SK-N-DZ (cell line): ENCODE data around the gene NR6A1.

Experiments
- DNase-seq: peaks from one replicate; pipeline ENCODE4 v3.0.0-alpha.2; 2015; ENCODE audit warnings: low spot score

The NR6A1 gene

DNA sequence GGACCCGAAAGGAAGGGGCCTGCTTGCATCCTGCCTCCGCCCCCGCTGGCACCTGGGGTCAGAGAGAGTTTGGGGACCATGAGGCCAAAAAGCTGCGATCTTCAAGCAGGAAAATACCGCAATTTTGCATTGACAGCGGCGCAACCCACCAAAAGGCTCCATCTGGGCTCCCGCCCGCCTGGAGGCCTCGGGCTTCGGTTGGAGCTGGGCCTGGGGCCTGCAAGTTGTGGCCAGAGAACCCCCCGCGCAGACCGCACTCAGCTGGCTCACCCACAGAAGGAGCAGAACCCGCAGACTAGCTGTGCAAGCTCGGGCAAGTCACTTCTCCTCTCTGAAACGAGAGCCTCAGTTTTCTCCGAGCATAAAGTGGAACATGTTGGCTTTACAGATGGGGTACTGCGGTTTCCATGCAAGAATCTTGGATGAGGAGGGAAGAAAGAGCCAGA lies 265.2 kb downstream of the NR6A1 start:
- no peak for DNase-seq

DNA sequence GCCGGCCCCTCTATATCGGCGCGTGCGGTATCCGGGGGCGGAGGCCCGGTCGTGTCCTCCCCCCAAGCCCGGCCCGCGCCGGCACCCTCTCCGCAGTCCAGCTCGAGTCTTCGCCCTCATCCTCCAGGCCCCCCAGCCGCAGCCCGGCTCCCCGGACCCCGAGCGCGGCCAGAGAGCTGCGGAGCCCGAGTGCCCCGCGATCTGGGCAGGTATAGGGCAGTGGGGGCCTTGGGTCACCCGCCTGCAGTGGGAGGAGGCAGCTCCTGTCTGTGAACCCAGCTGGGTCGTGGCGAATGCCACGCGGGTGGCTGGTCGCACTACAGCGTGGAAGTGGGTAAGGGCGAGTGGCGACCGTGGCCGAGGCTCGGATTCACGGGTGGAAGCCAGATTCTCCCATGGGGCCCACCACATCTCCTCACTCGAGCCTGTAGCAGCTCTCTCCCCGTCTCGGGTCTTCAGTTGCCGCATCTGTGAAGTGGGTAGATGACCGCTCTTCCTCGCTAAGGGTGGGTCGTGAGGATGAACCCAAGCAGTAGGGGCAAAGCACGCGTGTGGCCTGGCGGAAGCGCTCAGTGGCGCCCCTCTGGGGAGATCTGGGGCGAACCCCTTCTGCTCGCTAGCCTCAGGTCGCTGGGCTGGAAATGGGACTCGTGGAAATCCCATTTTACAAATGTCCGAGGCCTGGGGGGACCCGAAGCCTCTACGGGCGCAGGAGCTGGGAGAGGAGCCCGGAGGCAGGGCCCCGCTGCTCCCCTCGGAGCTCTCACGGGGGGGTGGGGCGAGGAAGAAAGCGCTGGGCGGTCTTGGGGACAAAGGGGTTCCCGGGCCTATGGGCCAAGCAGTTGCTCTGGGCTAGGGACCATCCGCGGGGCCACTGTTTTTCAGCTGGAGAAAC lies 265.9 kb downstream of the NR6A1 start:
- no peak for DNase-seq

DNA sequence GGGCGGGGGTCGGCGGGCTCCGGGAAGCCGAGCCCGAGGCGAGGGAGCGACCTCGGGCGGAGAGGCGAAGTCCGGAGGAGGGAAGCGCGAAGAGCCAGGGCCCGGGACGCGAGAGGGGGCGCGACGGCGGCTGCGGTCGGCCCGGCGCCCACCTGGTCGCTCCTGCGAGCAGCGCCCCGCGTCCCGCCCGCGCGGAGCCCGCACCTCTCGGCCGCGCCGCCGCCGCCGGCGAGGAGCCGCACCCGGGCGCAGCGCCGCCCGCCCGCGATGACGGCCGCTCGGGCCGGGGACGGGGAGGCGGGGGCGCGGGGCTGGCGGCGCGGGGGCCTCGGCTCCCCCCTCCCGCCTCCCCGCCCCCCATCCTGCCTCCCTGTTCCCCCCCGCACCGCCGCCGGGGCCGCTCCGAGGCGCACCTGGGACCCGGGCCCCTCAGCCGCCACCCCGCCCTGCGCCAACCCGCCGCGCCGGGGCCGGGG lies 266.5 kb downstream of the NR6A1 start:
- no peak for DNase-seq

DNA sequence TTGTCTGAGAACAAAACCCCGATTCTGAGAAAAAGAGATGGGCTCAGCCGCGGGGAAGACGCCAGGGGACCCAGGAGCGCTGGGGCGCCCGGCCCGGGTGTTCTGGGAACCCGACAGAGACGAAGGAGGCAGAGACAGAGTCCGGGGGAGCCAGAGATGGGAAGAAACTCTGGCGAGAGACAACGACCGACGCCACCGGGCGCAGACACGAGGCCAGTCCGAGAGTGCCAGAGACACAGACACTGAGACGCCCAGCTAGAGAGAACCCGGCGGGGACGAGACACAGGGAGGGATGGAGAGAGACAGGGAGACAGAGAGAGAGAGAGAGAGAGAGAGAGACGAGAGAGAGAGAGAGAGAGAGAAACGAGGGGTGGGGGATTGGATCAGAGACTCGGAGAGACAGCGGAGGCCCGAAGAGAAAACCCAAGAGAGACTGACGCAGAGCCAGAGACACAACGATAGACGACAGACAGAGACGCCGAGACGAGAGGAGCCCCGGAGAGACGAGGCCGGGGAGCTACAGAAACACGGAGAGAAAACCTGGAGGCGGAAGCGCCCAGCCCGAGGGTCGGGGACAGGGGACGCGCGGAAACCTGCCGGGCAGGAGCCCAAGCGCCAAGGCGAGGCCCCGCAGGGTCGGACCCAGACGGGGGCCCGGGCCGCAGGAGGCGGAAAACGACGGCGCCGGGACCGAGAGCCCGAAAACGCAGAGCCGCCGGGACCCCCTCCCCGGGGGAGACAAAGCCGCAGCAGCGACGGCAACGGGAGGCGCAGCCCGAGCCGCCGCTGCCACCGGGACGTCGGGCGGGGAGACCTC lies 267.2 kb downstream of the NR6A1 start:
- DNase-seq, result no peak

DNA sequence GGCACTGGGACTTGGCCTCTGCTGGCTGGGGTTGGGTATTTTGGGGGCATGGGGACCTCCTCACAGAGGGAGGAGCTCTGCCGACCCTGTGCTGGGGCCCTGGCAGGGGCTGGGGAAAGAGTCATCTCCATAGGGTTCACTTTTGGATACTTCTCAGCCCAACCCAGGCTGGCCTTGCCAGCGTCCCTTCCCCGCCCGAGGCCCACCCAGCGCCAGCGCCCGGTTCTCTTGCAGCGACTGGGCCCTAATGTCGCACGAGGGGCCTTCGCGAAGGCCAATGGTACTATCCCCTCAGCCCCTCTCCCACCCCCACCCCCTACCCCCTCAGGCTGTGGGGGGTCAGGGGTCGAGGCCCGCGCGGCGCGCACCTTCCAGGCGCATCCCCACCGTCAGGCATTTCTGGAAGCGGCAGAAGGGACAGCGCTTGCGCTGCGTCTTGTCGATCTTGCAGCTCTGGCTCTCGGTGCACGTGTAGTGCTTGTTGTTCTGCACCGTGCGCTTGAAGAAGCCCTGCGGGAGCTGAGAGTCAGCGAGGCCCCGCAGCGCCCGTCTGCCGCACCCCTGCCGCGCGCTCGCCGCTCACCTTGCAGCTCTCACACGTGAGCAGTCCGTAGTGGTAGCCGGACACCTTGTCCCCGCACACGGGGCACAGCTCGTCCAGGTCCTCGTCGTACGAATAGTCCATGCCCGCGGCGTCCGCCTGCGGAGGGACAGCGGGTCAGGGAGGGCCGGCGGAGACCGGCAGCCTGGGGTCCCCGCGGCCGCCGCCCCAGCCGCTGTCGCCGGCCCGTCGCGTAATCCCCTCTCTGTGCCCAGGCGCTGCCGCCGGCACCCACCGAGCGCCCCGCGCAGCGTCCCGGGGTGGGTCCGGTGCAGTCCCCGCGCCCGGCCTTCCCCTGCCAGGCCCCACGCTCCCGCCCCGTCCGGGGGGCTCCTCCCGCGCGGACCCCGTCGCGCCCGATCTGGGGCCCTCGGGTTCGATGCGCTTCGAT lies 268.1 kb downstream of the NR6A1 start:
- DNase-seq, result no peak

DNA sequence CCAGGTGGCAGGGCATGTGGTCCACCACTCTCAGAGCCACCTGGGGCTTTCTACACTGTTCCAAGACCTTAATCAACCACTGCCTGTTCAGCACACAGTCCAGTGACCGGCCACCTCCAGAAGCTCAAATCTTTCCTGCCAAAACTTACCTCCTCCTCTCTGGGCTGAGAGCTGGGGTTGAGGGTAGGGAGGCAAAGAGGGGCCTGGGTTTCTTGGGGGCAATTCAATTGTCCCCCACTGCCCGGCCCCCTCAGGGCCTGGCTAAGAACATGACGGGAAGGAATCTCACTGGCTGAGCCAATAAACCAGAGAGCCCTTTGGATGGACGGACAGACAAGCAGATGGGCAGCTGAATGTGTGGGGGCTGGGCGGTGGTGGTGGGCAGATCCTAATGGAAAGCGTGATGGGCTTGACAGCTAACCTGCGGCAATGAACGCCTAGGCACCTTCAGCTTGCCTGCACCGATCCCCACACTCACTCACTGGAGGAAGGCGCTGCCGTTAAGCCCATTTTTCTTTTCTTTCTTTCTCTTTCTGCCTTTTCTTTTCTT lies 269.3 kb downstream of the NR6A1 start:
- DNase-seq, result no peak

DNA sequence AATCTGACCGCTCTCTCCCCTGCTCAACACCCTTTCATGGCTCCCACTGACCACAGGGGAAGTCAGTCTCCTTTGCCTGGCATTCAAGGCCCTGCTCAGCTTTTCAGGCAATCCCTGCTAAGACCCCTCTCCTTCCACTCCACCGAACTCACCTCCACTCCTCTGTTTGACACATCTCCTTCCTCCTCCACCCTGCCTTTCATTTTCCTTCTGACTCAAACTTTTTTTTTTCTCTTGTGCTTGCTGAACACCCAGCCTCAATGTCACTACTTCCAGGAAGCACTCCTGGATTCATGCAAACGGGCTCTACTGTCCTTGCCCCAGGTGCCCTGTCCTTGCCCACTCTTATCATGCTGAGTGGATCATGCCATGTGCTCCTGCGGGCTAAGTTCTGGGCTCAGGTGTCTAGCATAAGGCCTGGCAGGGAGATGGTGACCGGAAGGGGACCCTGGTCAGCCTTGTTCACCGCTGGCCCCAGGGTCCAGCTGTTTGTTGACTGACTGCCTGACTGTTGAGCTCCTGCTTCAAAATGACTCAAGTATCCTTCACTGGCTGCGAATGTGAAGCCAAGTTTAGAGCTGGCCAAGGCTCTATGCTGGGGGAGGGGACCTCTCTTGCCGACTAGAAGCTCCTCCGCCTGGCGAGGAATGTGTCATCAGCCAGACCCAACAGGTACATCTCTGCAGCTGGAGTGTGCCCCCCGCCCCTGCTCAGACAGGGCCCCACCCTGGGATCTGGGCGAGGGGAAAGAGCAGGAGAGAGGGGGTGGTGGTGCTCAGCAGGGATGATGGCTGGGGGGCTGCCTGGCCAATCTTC lies 270.1 kb downstream of the NR6A1 start:
- DNase-seq, result no peak

DNA sequence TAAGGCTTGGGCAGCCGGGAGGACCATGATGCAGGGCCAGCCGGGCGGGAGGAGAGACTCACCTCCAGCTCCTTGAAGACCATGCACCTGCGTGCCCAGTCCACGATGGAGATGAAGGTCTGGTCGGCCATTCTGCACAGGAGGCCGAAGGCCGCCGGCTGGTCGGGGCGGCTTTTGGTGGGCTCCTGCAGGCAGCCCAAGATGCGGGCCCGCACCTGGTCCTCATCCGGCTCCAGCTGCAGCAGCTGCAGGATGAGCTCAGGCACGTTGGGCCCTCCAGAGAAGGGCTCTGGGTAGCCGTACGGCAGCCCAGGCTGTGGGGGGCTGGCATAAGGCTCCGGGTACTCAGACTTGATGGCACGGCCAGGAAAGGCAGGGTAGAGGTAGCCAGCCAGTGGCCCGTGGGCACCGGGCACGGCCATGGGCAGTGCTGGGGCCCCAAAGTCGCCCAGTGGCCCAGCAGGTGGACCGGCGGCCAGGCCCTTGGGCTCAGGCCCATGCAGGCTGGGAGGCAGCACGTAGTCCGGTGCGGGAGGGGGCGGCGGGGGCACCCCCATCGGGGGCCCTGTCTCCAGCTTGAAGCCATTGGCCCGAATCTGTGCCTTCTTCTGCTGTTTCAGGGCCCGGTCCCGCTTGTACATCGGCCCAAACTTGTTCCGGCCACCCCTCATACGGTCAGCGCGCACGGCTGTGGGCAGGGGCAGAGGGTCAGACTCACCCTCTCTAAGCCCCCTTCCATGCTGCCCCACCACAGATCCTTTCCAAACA lies 270.9 kb downstream of the NR6A1 start:
- no peak for DNase-seq

DNA sequence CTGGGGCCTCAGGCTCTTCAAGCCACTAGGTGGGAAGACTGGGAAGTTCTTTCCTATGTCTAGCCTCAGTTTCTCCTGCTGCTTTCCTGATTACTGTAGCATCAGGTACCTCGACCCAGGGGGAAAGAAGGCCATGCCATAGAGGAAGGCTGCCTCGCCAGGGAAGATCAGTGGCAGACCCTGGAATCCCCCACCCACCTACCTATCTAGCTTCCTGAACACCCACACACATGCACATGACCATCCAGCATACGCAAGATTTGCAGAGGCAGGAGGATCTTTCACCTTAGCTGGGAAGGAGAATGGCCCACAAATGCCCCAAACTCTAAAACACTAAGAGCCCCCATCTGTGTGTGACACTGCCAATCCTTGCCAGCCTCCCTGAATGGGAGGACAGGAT lies 271.9 kb downstream of the NR6A1 start:
- no peak for DNase-seq

DNA sequence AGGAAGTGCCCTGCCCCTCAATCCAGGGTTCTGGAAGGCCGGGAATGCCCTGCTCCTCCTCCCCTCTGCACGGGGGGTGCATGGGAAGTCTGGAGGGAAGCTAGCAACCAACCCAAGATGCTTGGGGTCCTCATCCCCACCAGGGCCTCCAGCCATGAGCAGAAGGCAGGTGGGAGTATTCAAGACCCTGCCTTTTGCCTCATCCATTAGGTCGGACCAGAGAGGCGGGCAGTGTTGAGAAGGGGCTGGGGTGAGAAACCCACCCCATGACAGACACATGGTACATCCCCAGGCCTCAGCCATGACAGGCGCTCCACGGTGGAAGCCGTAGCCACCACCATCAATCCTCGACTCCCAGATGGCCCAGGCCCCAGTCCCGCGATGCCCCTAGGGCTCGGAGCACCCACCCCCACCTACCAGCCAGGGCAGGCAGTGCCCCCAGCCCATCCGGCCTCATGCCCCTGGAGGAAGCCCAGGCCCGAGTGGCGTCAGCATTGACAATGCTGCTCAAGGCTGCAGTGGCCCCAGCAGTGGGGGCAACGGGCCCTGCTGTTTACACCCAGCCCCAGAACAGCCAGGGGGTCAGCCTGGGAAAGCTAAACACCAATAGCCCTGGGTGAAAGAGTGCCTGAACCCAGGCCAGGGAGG lies 272.5 kb downstream of the NR6A1 start:
- DNase-seq, result no peak

DNA sequence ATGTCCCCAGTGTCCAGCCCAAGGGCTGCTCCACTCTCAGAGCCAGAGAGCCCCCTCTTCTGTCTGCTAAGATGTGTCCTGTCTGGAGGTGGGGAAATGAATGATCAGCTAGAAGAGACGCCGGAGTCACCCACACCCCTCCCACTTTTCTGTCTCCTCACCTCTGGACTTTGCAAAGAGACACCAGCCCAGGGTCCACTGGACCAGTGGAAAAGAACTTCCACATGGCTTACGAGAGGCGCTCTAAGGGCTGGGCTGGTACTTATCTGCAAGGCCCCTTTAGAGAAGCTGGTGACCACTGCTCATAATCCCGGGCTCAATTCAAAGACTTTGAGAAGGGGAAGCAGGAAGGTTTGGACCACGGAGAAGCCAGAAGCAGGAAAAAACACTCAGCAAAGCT lies 273.1 kb downstream of the NR6A1 start:
- DNase-seq, result no peak

DNA sequence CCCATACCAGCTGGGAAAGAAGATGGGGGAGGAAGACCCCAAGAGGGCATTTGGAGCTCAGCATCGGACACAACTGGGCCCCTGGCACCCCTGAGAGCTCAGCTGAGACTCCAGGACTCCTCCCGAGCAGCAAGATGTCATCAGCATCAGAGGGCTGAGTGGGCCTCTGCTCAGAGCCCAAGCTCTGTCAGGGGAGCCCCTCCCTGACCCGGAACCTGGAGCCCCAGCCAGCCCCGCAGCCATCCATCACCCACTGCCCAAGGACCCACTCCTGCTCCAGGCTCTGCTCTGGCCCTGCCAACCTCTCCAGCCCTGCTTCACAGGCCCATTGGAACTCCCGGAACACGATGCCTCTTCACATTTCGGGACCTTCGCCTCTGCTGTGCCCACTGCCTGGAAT lies 273.7 kb downstream of the NR6A1 start:
- no peak for DNase-seq

DNA sequence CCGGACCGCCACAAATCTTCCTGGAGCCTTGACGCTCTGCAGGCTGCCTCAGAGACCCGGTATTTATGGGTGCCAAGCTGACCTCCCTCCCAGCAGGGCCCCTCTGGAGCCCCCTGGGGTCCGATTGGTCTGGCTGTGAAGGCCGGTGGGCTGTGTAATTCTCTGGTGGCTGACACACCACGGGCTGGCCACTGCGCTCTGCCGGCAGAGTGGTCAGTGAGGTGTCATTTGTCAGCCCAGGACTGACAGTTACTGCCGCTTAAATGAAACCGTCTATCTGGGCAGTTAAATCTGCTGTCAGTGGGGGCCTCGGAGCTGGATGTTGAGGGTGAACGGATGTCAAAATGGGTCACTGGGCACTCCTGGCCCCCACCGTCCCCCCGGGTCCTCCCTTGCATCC lies 274.6 kb downstream of the NR6A1 start:
- DNase-seq, result no peak

DNA sequence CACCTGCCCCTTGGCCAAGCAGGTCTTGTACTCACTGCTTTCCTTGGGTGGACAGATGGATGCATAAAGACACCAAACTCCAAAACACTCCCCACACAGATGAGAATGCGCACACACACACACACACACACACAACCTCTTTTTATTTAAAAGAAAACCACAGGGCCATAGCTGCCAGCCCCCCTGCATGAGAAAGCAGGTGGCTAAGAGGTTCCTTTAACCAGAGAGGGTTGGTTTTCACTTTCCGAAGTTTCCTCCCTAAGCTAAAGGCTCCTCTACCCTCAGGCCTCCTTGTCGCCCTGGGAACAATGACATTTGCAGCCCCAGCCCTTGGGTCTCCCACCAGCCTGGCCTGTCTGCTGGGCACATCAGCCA lies 275.0 kb downstream of the NR6A1 start:
- no peak for DNase-seq

DNA sequence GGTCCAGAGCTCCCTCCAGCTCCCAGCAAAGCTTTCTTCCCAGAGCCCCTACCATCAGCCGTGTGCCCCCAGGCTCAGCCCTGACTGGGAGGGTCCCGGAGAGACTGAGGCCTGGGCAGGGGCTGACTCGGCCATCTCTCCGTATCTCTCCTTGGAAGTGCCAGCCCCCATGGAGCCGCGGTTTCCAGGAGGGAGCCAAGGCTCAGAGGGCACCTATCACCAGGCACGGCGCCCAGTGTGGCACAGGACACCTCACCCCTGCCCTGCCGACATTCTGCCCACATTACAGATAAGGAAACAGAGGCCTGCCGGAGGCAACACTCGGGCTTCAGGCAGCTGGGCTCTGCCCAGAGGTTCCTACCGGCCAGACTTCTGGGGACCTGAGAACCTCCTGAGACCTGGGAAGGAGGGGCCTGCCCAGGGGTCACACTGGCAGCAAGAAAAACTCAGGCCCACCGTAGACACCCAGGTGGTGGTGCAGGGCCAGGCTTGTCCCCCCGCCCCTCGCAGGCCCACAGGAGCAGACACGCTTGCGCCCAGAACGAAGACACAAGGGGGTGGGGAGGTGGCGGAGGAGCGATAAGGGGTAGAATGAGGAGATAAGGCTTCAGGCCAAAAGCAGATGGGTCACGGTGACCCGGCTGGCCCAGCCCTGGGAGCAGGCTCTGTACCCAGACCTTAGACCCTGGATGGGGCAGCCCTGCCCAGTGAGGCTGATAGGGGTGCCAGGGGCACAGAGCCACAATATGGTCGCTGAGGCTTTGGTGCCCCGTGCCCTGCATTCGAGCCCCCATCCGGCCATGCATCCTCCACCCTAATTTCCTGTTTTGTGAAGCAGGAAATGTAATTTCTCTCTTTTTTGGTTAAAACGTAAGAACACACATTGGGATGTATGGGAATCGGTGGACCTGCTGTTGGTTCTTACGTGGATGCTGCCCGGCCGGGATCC lies 275.7 kb downstream of the NR6A1 start:
- DNase-seq, result no peak

DNA sequence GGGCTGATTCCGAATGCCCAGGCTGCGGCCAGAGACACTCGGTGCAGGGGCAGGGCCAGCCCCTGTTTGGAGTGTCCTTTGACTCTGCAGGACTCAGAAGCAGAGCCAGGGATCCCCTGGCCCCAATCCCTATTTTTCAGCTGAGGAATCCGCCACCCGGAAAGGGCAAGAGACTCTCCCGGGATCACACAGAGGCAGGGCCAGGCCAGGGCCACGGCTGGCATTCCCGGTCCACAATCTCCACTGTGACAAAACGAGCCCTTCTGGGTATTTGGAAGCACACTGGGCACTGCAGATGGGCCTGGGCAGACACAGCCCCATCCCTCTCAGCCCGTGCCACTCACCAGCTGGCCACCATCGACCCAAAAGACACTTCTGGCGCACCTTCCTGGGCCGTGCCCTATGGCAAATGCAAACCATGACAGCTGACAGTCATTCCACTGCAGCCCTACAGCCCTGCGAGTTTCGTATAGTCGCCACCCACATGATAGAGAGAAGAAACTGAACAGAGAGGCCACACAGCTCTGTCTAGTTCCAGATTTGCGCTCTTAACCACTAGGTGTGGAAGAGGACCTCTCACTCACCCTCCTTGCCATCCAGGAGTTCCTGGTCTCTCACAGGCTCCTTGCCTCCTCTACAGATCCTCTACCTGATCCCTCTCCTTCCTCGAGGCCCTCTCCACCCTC lies 277.2 kb downstream of the NR6A1 start:
- no peak for DNase-seq

DNA sequence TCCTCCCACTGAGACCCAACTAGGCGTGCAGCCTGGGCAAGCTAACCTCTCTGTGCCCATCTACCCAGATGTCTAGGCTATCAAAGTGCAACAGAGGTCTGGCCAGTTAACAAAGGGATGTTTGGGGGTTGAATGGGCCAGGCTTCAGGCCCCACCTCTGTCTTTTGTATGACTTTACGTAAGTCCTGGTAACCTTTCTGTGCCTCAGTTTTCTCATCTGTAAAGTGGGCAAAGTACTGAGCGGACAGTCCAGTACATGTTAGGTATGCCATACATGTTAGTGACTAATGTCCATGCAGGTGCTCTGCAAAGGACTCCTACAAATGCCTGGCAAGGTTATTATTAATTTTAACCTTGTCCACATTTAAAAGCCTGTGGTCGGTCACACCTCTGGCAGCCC lies 277.9 kb downstream of the NR6A1 start:
- no peak for DNase-seq
